Right atrium auricular region (tissue), 2 donors: ENCODE data around the gene CYP2W1. TPM values are rescaled to one million over a fixed set of nuclear protein-coding genes. Genes with fewer than 3 reads are reported as not detected.

Experiments
- DNase-seq: peaks from one replicate; pipeline ENCODE4 v3.0.0-alpha.2; 2019; ENCODE audit warnings: low spot score
- H3K27ac ChIP-seq, 2 donors: fragments of 200-600 bp; sonication (generic); 1 replicate in 1 of 2; 2 replicates in 1 of 2; pipeline ENCODE4 v1.5.1; 2016 to 2019
- H3K27me3 ChIP-seq, 2 donors: fragments of 200-600 bp; sonication (generic); one replicate each; pipeline versions ENCODE4 v1.5.1 to v1.6.0; 2017 to 2019
- H3K36me3 ChIP-seq: fragments of 200-600 bp; sonication (generic); one replicate; pipeline ENCODE4 v1.5.1; 2016
- H3K4me1 ChIP-seq, 2 donors: fragments of 200-600 bp; sonication (generic); one replicate each; pipeline versions ENCODE4 v1.5.1 to v1.6.0; 2017 to 2019
- H3K4me3 ChIP-seq, 2 donors: fragments of 200-600 bp; sonication (generic); 1 replicate in 1 of 2; 2 replicates in 1 of 2; pipeline ENCODE4 v1.5.1; 2017 to 2019; ENCODE audit warnings: mild to moderate bottlenecking in 1 of 2, moderate library complexity in 1 of 2
- H3K9me3 ChIP-seq, 2 donors: fragments of 200-600 bp; sonication (generic); one replicate each; pipeline ENCODE4 v1.5.1; 2019
- CTCF ChIP-seq, 2 donors: fragments of 200-600 bp; sonication (generic); IDR thresholded peaks; one replicate each; pipeline ENCODE4 v1.5.1; 2019; ENCODE audit warnings: antibody characterized with exemption in 2 of 2
- total RNA-seq, 2 donors: library from RNA; depleted of rRNA; stranded (reverse); fragments of >200 nt; gene quantifications; one replicate each; pipeline ENCODE4 v1.1.0, GENCODE V29; 2016

Gene CYP2W1
- total RNA-seq, 2 donors from 2014 or later, result not detected

GRCh38 chr7:972110-972509 is 10.9 kb upstream of the CYP2W1 start:
- Histone ChIP-seq H3K4me3 (no peak overlapping the region), H3K4me1 (peaks cover 0 to 30% of the 10 kb centered on the region in 2 donors), H3K27me3 (no peaks in the 10 kb centered on the region), H3K27ac (no peak overlapping the region), H3K9me3 (no peaks in the 10 kb centered on the region), H3K36me3 (peaks cover 48% of the 10 kb centered on the region)
- no peak for DNase-seq
- TF ChIP-seq CTCF (IDR thresholded peaks at IDR 0.05), result no peak

- peaks cover 41% of the 10 kb centered on the region for H3K36me3 ChIP-seq
- H3K4me1 ChIP-seq, result peaks cover 0 to 30% of the 10 kb centered on the region in 2 donors
- no peak for TF ChIP-seq CTCF (IDR thresholded peaks at IDR 0.05)
- no peak for DNase-seq
- no peaks in the 10 kb centered on the region for H3K27me3 ChIP-seq
- no peak overlapping the region for H3K27ac ChIP-seq
- no peak overlapping the region for H3K4me3 ChIP-seq
- H3K9me3 ChIP-seq, result no peaks in the 10 kb centered on the region
Observed at GRCh38 chr7:972676-973309, 10.2 kb upstream of the CYP2W1 start.

- H3K9me3 ChIP-seq, result no peaks in the 10 kb centered on the region
- peaks cover 0 to 30% of the 10 kb centered on the region in 2 donors for H3K4me1 ChIP-seq
- H3K27me3 ChIP-seq, result no peaks in the 10 kb centered on the region
- no peak for TF ChIP-seq CTCF (IDR thresholded peaks at IDR 0.05)
- no peak overlapping the region for H3K27ac ChIP-seq
- no peak overlapping the region for H3K4me3 ChIP-seq
- H3K36me3 ChIP-seq, result peaks cover 36% of the 10 kb centered on the region
- DNase-seq, result no peak
Observed at GRCh38 chr7:973312-973711, 9.7 kb upstream of the CYP2W1 start.

- Histone ChIP-seq H3K4me3 (peak overlapping the region; percentile 98 to 100), H3K27ac (peak overlapping the region in 1 of 2 donors; percentile 98), H3K36me3 (peaks cover 27% of the 10 kb centered on the region), H3K4me1 (peaks cover 0 to 30% of the 10 kb centered on the region in 2 donors), H3K9me3 (no peaks in the 10 kb centered on the region), H3K27me3 (no peaks in the 10 kb centered on the region)
- DNase-seq, result no peak
- no peak for TF ChIP-seq CTCF (IDR thresholded peaks at IDR 0.05)
Observed at GRCh38 chr7:974172-974571, 8.8 kb upstream of the CYP2W1 start.

GRCh38 chr7:974820-975681 is 7.9 kb upstream of the CYP2W1 start, which contains the start of gene COX19:
TSS of gene COX19 (minus strand) at chr7:975549. CDS start at chr7:975509, 40 bp downstream.
- Histone ChIP-seq H3K4me1 (peaks cover 0 to 30% of the 10 kb centered on the region in 2 donors), H3K9me3 (no peaks in the 10 kb centered on the region), H3K27me3 (no peaks in the 10 kb centered on the region), H3K4me3 (peak within 1 kb of the TSS; percentile 98 to 100), H3K27ac (peak within 1 kb of the TSS; percentile 89 to 98), H3K36me3 (peaks cover 18% of the 10 kb centered on the region)
- peak; percentile 82 for DNase-seq
- no peak for TF ChIP-seq CTCF (IDR thresholded peaks at IDR 0.05)
